ENCODE results near the gene HIKESHI.

DNA sequence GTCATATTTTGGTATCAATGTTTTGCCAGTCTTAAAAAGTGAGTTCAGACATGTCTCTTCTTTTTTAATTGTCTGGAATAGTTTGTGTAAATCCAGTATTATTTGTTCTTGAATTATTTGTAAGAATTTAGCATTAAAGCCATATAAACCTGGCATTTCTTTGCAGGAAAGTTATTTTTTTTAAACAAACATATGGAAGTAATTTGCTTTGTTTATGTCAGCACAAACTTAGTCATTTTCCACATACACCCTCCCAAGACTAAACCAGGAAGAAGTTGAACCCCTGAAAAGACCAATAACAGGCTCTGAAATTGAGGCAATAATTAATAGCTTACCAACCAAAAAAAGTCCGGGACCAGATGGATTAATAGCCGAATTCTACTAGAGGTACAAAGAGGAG, 63.5 kb downstream of the HIKESHI start:
- TF ChIP-seq CTCF (IDR thresholded peaks at IDR 0.05; ENCODE audit: low read depth, low read length), result no peak
- TF ChIP-seq MAX (IDR thresholded peaks at IDR 0.05; ENCODE audit: low read depth, low read length), result no peak
- no peak for TF ChIP-seq MYC (IDR thresholded peaks at IDR 0.05; ENCODE audit: low read depth, low read length)
- no peak for TF ChIP-seq POLR2A (IDR thresholded peaks at IDR 0.05; ENCODE audit: extremely low read depth, insufficient read length)

Measured in NB4 (cell line).